GM23338 (cell line): ENCODE results near the gene SLC2A13. TPM values are rescaled to one million over a fixed set of nuclear protein-coding genes. Genes with fewer than 3 reads are reported as not detected.

Experiments
- ATAC-seq: fragments of 200-7000 bp; cut with Tn5 transposase; 3 replicates; pipeline ENCODE4 v1.9.1; 2020
- DNase-seq: peaks from one replicate; pipeline ENCODE4 v3.0.0-alpha.2; 2015; ENCODE audit warnings: low spot score
- H2AFZ ChIP-seq: fragments of 200-600 bp; sonication (generic); 2 replicates; pipeline ENCODE4 v1.8.0; 2016; ENCODE audit warnings: antibody characterized with exemption, mild to moderate bottlenecking, moderate library complexity
- H3F3A ChIP-seq: fragments of 200-600 bp; sonication (generic); replicated peaks from 2 replicates; pipeline ENCODE4 v1.8.0; 2017; ENCODE audit warnings: antibody characterized with exemption, mixed run types, low read depth
- H3K27ac ChIP-seq: fragments of 200-600 bp; sonication (generic); 2 replicates; pipeline ENCODE4 v1.6.1; 2016; ENCODE audit warnings: low read depth
- H3K27me3 ChIP-seq: fragments of 200-600 bp; sonication (generic); 2 replicates; pipeline ENCODE4 v1.8.0; 2016; ENCODE audit warnings: mild to moderate bottlenecking, mixed run types, moderate library complexity; ENCODE audit not compliant: insufficient read depth
- H3K36me3 ChIP-seq: fragments of 200-600 bp; sonication (generic); 2 replicates; pipeline ENCODE4 v1.8.0; 2016; ENCODE audit warnings: mild to moderate bottlenecking; ENCODE audit not compliant: insufficient read depth
- H3K4me1 ChIP-seq: fragments of 200-600 bp; sonication (generic); 2 replicates; pipeline ENCODE4 v1.8.0; 2016; ENCODE audit warnings: mild to moderate bottlenecking, moderate library complexity; ENCODE audit not compliant: insufficient read depth
- H3K4me2 ChIP-seq: fragments of 200-600 bp; sonication (generic); 2 replicates; pipeline ENCODE4 v1.7.1; 2017; ENCODE audit warnings: mixed run types
- H3K4me3 ChIP-seq: fragments of 200-600 bp; sonication (generic); 2 replicates; pipeline ENCODE4 v1.6.1; 2016; ENCODE audit warnings: mixed run types
- H3K79me2 ChIP-seq: fragments of 200-600 bp; sonication (generic); replicated peaks from 2 replicates; pipeline ENCODE4 v1.8.0; 2017; ENCODE audit warnings: mild to moderate bottlenecking; ENCODE audit not compliant: insufficient read depth
- H3K9me2 ChIP-seq: fragments of 200-600 bp; sonication (generic); 2 replicates; pipeline ENCODE4 v1.8.0; 2017; ENCODE audit not compliant: insufficient read depth
- H4K20me1 ChIP-seq: fragments of 200-600 bp; sonication (generic); replicated peaks from 2 replicates; pipeline ENCODE4 v1.8.0; 2017; ENCODE audit warnings: mild to moderate bottlenecking; ENCODE audit not compliant: insufficient read depth
- H3K27ac Mint-ChIP-seq: 2 replicates; pipeline ENCODE4 v1.8.0; 2020; ENCODE audit warnings: inconsistent platforms, mild to moderate bottlenecking, moderate library complexity, mixed read lengths
- H3K27me3 Mint-ChIP-seq: 3 replicates; pipeline ENCODE4 v1.8.0; 2022; ENCODE audit warnings: low read depth, mild to moderate bottlenecking, moderate library complexity, mixed read lengths, inconsistent platforms; ENCODE audit not compliant: insufficient read depth, poor library complexity
- H3K36me3 Mint-ChIP-seq: 3 replicates; pipeline ENCODE4 v1.8.0; 2021; ENCODE audit warnings: low read depth, mild to moderate bottlenecking, inconsistent platforms, moderate library complexity, mixed read lengths
- H3K4me1 Mint-ChIP-seq: 3 replicates; pipeline ENCODE4 v1.8.0; 2020; ENCODE audit warnings: mild to moderate bottlenecking, inconsistent platforms, mixed read lengths
- H3K4me3 Mint-ChIP-seq: 3 replicates; pipeline ENCODE4 v1.8.0; 2021; ENCODE audit warnings: moderate library complexity, mild to moderate bottlenecking, inconsistent platforms, mixed read lengths
- H3K9me3 Mint-ChIP-seq: 3 replicates; pipeline ENCODE4 v1.8.0; 2020; ENCODE audit warnings: moderate library complexity, mild to moderate bottlenecking, inconsistent platforms, mixed read lengths
- CTCF ChIP-seq, 2 experiments: fragments of 200-600 bp in 1 of 2; sonication (generic) in 1 of 2; conservative IDR thresholded peaks; 2 replicates each; pipeline versions ENCODE4 v1.5.1 to v1.6.1; 2016 to 2017; ENCODE audit warnings: antibody characterized with exemption in 2 of 2, low read depth in 2 of 2, mild to moderate bottlenecking in 2 of 2, moderate library complexity in 1 of 2
- EZH2 ChIP-seq: fragments of 200-600 bp; sonication (generic); IDR thresholded peaks from one replicate; pipeline ENCODE4 v1.8.0; 2017; ENCODE audit warnings: antibody characterized with exemption, mild to moderate bottlenecking, low read depth; ENCODE audit not compliant: unreplicated experiment
- REST ChIP-seq: IDR thresholded peaks from one replicate; pipeline ENCODE4 v1.6.1; 2018; ENCODE audit warnings: antibody characterized with exemption; ENCODE audit not compliant: unreplicated experiment
- STAT1 ChIP-seq: IDR thresholded peaks from one replicate; pipeline ENCODE4 v1.6.1; 2016; ENCODE audit warnings: antibody characterized with exemption; ENCODE audit not compliant: unreplicated experiment
- ZNF331 ChIP-seq: fragments of 250-450 bp; sonication (Bioruptor Pico); IDR thresholded peaks from 2 replicates; pipeline ENCODE4 v1.5.0; 2020; ENCODE audit warnings: low read depth, mild to moderate bottlenecking, moderate library complexity
- ZNF462 ChIP-seq: fragments of 250-450 bp; sonication (Bioruptor Pico); IDR thresholded peaks from 2 replicates; pipeline ENCODE4 v1.5.0; 2020; ENCODE audit warnings: mild to moderate bottlenecking, moderate library complexity
- polyA plus RNA-seq: library from polyadenylated mRNA; unstranded; fragments of >200 nt; fragmentation: Nextera tagmentation; extraction: Ambion mirVana; gene quantifications from 2 replicates; pipeline ENCODE4 v1.2.1, GENCODE V29; 2016
- total RNA-seq: library from RNA; depleted of rRNA; stranded (reverse); fragments of >200 nt; shearing (Covaris generic); gene quantifications from 2 replicates; pipeline ENCODE4 v1.2.3, GENCODE V29; 2014

SLC2A13 gene
- total and polyA plus RNA-seq, 2 experiments from 2014 or later = 6.8 to 22.7 TPM

- no peak overlapping the region for H3K4me3 Mint-ChIP-seq
- no peaks in the 10 kb centered on the region for H3K36me3 Mint-ChIP-seq
- Histone ChIP-seq H3K79me2 (no peaks in the 10 kb centered on the region), H3K4me2 (no peak overlapping the region), H3F3A (no peaks in the 10 kb centered on the region), H3K4me1 (no peaks in the 10 kb centered on the region), H3K27me3 (no peaks in the 10 kb centered on the region), H3K4me3 (no peak overlapping the region), H3K36me3 (no peaks in the 10 kb centered on the region), H4K20me1 (no peaks in the 10 kb centered on the region), H2AFZ (no peak overlapping the region), H3K27ac (no peak overlapping the region), H3K9me2 (no peaks in the 10 kb centered on the region)
- TF ChIP-seq ZNF331 (CRISPR knock-in tag) (no peak), CTCF (conservative IDR thresholded peaks at IDR 0.05; ENCODE audit: low read depth in 2 of 2) (no peak), STAT1 (no peak), EZH2 (no peak), REST (no peak)
- H3K27me3 Mint-ChIP-seq = peaks cover 1% of the 10 kb centered on the region
- H3K4me1 Mint-ChIP-seq = no peaks in the 10 kb centered on the region
- DNase-seq (no peak), ATAC-seq (no peak)
- H3K9me3 Mint-ChIP-seq = no peaks in the 10 kb centered on the region; the same call in 2 of the 3 replicates
- H3K27ac Mint-ChIP-seq = no peak overlapping the region
These were observed 307.5 kb downstream of the SLC2A13 start for GRCh38 chr12:39798429-39798828.

GRCh38 chr12:39795481-39795880 is 310.4 kb downstream of the SLC2A13 start:
- no peaks in the 10 kb centered on the region for H4K20me1 ChIP-seq
- no peaks in the 10 kb centered on the region for H3K27me3 ChIP-seq
- H3F3A ChIP-seq = no peaks in the 10 kb centered on the region
- Mint-ChIP-seq H3K27me3 (peaks cover 1% of the 10 kb centered on the region), H3K36me3 (no peaks in the 10 kb centered on the region), H3K4me3 (no peak overlapping the region), H3K27ac (no peak overlapping the region), H3K4me1 (no peaks in the 10 kb centered on the region), H3K9me3 (no peaks in the 10 kb centered on the region; the same call in 2 of the 3 replicates)
- H3K4me2 ChIP-seq = no peak overlapping the region
- no peaks in the 10 kb centered on the region for H3K9me2 ChIP-seq
- DNase-seq (no peak), ATAC-seq (no peak)
- H3K4me3 ChIP-seq = no peak overlapping the region
- no peaks in the 10 kb centered on the region for H3K4me1 ChIP-seq
- H3K79me2 ChIP-seq = no peaks in the 10 kb centered on the region
- no peak overlapping the region for H3K27ac ChIP-seq
- no peaks in the 10 kb centered on the region for H3K36me3 ChIP-seq
- no peak overlapping the region for H2AFZ ChIP-seq
- TF ChIP-seq ZNF462 (CRISPR knock-in tag) (no peak), REST (no peak)
